NOMO-1 treated with dmso at 0.1 percent for 144 hours (cell line): Measurements from ENCODE around the gene GDPD2.
A peak's percentile ranks its signal among the peaks of the same experiment; 100 is the strongest.
"Not testable (repeated sequence)": the region's sequence is repeated elsewhere in the genome, so short reads cannot be mapped to it uniquely, and the experiment has no call there.

Source experiments
- DNase-seq: peaks from one replicate; lab custom pipeline; 2025; ENCODE audit not compliant: unreplicated experiment; lab: John Stamatoyannopoulos, UW

Gene GDPD2

GRCh38 chrX:70422851-70423341, at the start of gene GDPD2:
Gene GDPD2, plus strand, starts transcription at chrX:70423314. Its CDS starts 1,671 bp downstream, at chrX:70424985.
- DNase-seq, result no peak

GRCh38 chrX:70386235-70386634, 36.9 kb upstream of the GDPD2 start:
- DNase-seq, result no peak

DNA sequence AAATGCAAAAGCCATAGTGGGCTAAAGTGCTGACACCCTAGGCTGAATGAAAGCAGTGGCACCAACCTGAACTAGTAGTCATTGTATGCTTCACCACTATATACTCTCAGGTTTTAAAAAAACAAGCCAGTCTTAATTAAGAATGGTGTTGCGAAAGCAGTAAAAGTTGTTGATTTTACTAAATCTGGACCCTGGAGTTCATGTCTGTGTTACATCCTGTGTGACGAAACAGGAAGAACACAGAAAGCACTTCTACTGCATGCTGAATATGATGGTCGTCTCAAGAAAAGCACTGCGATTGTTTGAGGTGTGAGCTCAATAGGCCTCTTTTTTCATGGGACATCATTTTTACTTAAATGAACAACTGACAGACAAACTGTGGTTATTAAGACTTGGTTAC, 24.2 kb upstream of the GDPD2 start:
- DNase-seq, result peak; percentile 30

GRCh38 chrX:70400181-70400580, 22.9 kb upstream of the GDPD2 start:
- not testable (repeated sequence) for DNase-seq

DNA sequence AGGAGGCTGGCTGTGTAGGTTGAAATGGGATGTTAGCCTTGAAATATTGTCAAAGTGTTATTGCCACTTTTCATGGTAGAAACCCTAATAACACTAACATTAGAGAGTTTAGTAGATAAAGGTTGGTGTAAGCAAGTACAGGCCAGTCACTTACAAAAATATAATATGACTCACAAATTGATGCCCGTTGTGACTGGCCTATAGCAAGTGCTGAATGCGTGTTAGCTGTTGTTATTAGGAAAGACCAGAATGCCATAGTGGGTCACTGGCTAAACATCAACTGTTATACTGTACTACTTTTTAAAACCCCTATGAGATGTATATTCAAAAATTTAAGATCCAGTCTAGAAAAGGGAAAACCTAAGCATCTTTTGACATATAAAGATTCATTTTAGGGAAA, 20.4 kb upstream of the GDPD2 start:
- DNase-seq, result no peak

- DNase-seq, result no peak
These were observed 18.1 kb upstream of the GDPD2 start for GRCh38 chrX:70405003-70405402.

GRCh38 chrX:70410921-70411320, 12.2 kb upstream of the GDPD2 start:
- no peak for DNase-seq

DNA sequence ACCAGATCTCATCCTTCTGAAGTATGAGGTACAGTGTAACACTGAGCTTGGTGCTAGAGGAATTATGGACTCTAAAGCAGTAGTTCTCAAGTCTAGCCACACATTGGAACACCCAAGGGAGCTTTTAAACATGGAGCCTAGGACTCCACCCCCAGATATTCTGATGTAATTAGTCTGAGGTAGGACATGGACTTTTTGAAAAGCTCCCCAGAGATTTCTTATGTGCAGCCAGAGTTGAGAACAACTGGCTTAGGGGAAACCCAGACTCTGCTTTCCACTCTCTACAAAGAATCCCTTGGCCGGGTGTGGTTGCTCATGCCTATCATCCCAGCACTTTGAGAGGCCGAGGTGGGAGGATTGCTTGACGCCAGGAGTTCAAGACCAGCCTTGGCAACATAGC, 11.6 kb upstream of the GDPD2 start:
- no peak for DNase-seq

DNA sequence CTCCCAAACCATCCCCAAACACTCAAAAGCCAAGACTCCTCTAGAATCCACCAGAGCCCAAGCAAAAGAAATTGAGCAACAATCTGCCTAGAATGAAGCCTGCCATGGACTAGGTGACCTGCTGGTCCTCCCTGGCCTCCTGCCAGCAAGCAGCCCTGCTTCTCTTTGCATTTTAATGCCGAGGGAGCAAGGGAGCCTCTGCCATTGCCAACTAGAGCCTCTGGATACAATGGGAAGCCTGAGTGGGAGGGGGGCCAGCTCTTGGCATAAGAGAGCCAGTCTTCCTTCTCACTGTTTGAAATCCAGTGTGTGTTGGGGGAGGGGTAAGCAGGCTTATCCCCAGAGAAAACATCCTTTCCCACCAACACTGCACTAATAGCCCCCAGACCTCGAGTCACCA, 1.5 kb upstream of the GDPD2 start:
- DNase-seq, result no peak

- no peak for DNase-seq
These were observed 992 bp downstream of the GDPD2 start for GRCh38 chrX:70423936-70424675.

- DNase-seq, result no peak
These were observed 1.7 kb downstream of the GDPD2 start for GRCh38 chrX:70424801-70425200.

DNA sequence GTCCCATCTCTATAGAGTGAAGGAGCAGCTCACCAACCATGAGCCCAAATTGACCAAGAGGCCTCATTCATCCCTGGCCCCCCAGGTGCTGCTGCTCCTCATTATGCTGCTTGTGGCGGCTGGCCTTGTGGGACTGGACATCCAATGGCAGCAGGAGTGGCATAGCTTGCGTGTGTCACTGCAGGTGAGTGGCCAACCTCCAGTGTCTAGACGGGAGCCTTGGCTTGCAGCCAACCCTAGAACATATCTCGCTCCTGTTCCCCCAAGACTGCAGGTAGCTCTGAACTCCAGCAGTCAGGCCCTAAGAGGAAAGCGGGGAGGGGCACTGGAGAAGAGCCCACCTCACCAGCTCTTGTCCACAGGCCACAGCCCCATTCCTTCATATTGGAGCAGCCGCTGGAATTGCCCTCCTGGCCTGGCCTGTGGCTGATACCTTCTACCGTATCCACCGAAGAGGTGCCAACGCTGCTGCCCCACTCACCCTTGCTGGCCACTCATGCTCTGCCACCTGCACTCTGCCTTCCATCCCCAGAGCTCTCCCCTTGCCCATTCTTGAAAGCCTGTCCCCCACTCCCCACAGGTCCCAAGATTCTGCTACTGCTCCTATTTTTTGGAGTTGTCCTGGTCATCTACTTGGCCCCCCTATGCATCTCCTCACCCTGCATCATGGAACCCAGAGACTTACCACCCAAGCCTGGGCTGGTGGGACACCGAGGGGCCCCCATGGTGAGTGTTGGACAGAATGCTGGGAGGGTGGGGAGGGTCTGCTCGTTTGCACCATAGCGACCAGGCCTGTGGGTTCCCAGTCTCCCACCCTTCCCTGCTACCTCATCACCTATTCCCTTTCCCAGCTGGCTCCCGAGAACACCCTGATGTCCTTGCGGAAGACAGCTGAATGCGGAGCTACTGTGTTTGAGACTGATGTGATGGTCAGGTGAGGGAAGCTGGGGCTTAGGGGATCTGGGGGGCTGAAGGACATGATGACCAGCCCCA, 3.5 kb downstream of the GDPD2 start:
- DNase-seq, result no peak

DNA sequence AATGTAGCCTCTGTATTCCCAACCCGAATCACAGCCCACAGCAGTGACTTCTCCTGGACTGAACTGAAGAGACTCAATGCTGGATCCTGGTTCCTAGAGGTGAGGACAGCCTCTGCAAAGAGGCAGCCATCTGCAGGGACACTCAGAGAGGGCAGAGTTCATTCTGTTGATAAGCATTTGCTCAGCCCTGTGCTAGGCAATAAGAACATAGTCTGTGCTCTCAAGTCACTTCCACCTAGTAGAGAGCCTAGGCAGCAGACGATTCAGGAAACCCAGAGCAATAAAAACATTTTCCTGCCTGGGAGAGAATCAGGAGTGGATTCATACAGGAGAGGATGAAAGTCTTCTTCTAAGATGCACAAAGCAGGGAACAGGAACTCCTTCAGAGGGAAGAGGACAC, 4.3 kb downstream of the GDPD2 start:
- no peak for DNase-seq

GRCh38 chrX:70429759-70430158, 6.6 kb downstream of the GDPD2 start:
- no peak for DNase-seq

DNA sequence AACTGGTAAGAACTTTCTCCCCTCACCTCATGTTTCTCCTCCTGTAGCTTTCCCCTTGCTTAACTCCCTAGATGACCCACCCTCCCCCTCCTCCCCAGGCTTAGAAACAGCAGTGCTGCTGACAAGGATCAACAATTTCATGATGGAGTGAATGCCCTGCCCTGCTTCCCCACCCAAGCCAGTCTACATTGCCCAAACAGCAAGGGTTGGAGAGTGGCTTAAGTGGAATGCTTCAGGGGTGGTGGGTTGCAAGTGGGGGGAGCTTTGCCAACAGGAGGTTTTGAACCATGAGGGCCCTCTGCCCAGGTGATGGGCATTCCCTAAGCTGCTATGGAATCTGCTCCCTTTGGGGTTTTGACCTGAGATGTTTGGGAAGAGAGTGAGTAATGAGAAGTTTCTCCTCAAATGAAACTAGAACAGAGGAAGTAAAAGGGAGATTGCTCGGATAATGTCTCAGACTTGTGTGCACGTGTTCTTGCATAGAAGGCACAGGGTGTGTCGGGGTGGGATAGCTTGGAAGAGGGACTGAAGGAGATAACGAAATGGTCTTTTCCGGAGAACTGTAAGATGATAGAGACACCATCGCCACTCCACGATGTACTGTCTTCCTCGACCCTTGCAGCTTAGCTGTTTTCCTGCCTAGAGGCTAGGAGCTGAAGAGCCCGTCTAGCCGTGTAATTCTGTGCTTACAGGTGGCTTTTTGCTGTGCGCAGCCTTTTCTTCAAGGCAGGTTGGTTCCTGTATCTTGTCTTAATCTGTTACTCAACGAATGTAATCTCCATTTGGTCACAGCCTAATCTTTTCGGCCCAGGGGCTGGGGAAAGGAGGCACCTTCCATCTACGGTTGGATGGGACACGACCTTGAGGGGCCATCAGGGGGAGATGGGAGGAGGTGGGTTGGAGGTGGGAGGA, 10.1 kb downstream of the GDPD2 start:
- DNase-seq, result no peak

GRCh38 chrX:70433848-70434351, 10.8 kb downstream of the GDPD2 start:
- peak; percentile 26 for DNase-seq

DNA sequence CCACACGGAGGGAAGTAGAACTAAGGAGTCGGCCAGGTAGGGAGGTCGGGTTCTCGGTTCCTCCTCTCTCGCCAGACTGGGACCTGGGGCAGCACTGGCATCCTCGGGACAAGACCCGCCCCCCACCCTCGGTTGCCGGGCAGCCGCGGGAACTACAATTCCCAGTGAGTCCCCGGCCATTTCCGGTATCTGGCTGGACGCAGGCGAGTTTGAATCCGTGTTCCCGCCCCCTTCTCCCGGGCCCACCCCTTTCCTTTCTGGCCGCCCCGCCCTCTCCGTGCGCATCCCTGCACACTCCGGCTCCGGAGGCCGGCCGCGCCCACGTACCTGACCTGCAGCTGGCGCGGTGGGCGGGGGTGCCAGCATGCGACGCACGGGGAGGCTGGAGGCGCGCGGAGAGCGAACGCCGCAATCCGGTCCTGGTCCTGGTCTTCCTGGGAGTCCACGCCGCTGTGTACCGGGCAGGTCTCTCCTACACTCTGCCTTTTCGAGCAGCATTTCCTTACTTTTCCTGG, 11.3 kb downstream of the GDPD2 start:
- peak; percentile 52 for DNase-seq

GRCh38 chrX:70434914-70435586, 11.9 kb downstream of the GDPD2 start:
- DNase-seq, result no peak

DNA sequence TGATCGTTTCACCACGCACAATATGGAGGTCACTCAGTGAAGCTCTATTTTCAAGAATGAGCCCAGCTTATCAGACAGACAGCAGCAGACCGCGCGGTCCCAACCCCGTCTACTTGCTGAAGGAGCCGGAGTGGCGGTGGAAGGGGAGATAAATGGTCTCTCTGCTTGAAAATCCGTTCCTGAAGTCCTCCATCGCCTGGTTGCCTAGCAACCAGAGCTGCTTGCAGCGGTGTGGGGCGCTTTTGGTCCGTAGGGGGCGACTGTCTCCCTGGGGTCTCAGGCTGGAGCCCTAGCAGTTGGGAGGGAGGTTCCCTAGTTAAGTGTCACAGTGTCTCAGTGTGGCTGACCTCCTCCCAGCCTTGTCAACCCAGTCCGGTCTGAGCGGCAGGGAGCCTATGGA, 13.2 kb downstream of the GDPD2 start:
- no peak for DNase-seq

DNA sequence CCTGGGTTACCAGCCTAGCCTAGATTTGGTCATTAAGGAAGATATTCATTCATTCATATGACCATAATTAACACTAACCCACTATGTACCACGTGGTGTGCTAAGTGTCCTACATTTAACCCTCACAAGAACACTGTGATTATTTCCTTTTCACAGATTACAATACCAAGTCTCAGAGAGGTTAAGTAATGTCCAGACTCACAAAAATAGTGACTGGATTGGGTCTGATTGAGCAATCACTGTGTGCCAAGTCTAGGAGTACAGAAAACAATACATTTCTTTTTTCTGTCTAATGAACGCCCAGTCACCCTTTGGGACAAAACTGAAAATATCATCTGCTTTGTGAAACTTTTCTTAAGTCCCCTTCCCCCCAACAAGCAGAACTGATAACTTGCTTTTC, 13.9 kb downstream of the GDPD2 start:
- no peak for DNase-seq
